Endothelial cell of umbilical vein (primary cell): ENCODE measurements around the gene CPXM2. TPM values are rescaled to one million over a fixed set of nuclear protein-coding genes. Genes with fewer than 3 reads are reported as not detected.

Source experiments
- BruUV-seq: library from RNA; stranded (reverse); fragments of 400-500 nt; replicated peaks from 2 replicates; lab custom pipeline; 2021; lab: Mats Ljungman, UMichigan
- CTCF ChIA-PET: fragments of 300-600, 350-600 bp; sonication (Branson Sonifier 250); formaldehyde crosslinking; loops from one replicate; lab custom pipeline; 2021; ENCODE audit warnings: antibody characterized with exemption, inconsistent platforms; lab: Charles Lee
- POLR2A ChIA-PET: fragments of 300-600, 350-600 bp; sonication (Branson Sonifier 250); formaldehyde crosslinking; loops from one replicate; lab custom pipeline; 2021; ENCODE audit warnings: antibody characterized with exemption, inconsistent platforms; lab: Charles Lee
- DNase-seq: peaks from one replicate; pipeline ENCODE4 v3.0.0-alpha.2; 2011; ENCODE audit warnings: low read depth, low spot score
- FAIRE-seq: peaks from 2 replicates; lab custom pipeline; 2011; peaks lifted over from hg19 to GRCh38; lab: Jason Lieb, UNC
- H2AFZ ChIP-seq: 2 replicates; pipeline ENCODE4 v1.6.0; 2012; ENCODE audit warnings: low read depth, low read length, control low read depth, inconsistent platforms
- H3K27ac ChIP-seq: 2 replicates; pipeline ENCODE4 v1.5.1; 2011; ENCODE audit warnings: low read depth, mild to moderate bottlenecking, control low read depth, low read length, moderate library complexity; ENCODE audit not compliant: insufficient read depth
- H3K27me3 ChIP-seq, 2 experiments: 2 replicates each; pipeline versions ENCODE4 v1.6.0 to v1.6.1; 2011; ENCODE audit warnings: low read length in 2 of 2, mixed read lengths in 1 of 2; ENCODE audit not compliant: control insufficient read depth in 2 of 2, insufficient read depth in 2 of 2
- H3K36me3 ChIP-seq, 2 experiments: 2 replicates in 1 of 2; 3 replicates in 1 of 2; pipeline ENCODE4 v1.5.1; 2011; ENCODE audit warnings: low read length in 2 of 2, mild to moderate bottlenecking in 1 of 2, moderate library complexity in 1 of 2; ENCODE audit not compliant: control insufficient read depth in 2 of 2, insufficient read depth in 2 of 2; ENCODE audit errors: extremely low read depth in 1 of 2
- H3K4me1 ChIP-seq: 3 replicates; pipeline ENCODE4 v1.5.1; 2011; ENCODE audit warnings: mild to moderate bottlenecking, low read length; ENCODE audit not compliant: control insufficient read depth, insufficient read depth; ENCODE audit errors: extremely low read depth
- H3K4me2 ChIP-seq: 2 replicates; pipeline ENCODE4 v1.6.1; 2011; ENCODE audit warnings: low read length, control low read depth, mixed read lengths; ENCODE audit not compliant: insufficient read depth
- H3K4me3 ChIP-seq, 3 experiments: fragments of 200-600 bp in 1 of 3; sonication (generic), shearing (Covaris generic) in 1 of 3; replicated peaks in 1 of 3; 2 replicates each; pipeline ENCODE4 v1.5.1; 2011 to 2016; ENCODE audit warnings: control low read depth in 3 of 3, low read length in 3 of 3, mild to moderate bottlenecking in 2 of 3, inconsistent platforms in 1 of 3, low read depth in 1 of 3, moderate library complexity in 1 of 3; ENCODE audit not compliant: insufficient read depth in 1 of 3
- H3K79me2 ChIP-seq: 2 replicates; pipeline ENCODE4 v1.6.0; 2012; ENCODE audit warnings: low read length, inconsistent platforms; ENCODE audit not compliant: control insufficient read depth, insufficient read depth
- H3K9ac ChIP-seq: replicated peaks from 2 replicates; pipeline ENCODE3; 2011; ENCODE audit warnings: low read length, control low read depth; ENCODE audit not compliant: insufficient read depth; ENCODE audit errors: extremely low read depth
- H3K9me1 ChIP-seq: replicated peaks from 3 replicates; pipeline ENCODE4 v1.6.0; 2011; ENCODE audit warnings: mild to moderate bottlenecking, low read length; ENCODE audit not compliant: control insufficient read depth, insufficient read depth; ENCODE audit errors: extremely low read depth
- H3K9me3 ChIP-seq: replicated peaks from 2 replicates; pipeline ENCODE4 v1.5.1; 2012; ENCODE audit warnings: low read length, inconsistent platforms; ENCODE audit not compliant: control insufficient read depth, insufficient read depth
- H4K20me1 ChIP-seq: replicated peaks from 2 replicates; pipeline ENCODE3; 2011; ENCODE audit warnings: mild to moderate bottlenecking, low read length; ENCODE audit not compliant: control insufficient read depth, insufficient read depth; ENCODE audit errors: extremely low read depth
- EZH2 ChIP-seq: IDR thresholded peaks from 2 replicates; pipeline ENCODE4 v1.6.1; 2012; ENCODE audit warnings: borderline replicate concordance, low read depth, mild to moderate bottlenecking, moderate library complexity, low read length, inconsistent platforms; ENCODE audit not compliant: severe bottlenecking
- FOS ChIP-seq: IDR thresholded peaks from 2 replicates; pipeline ENCODE4 v1.6.1; 2011; ENCODE audit warnings: mild to moderate bottlenecking, low read length, moderate library complexity, borderline replicate concordance; ENCODE audit not compliant: insufficient read depth
- GATA2 ChIP-seq: IDR thresholded peaks from 2 replicates; pipeline ENCODE4 v1.7.0; 2011; ENCODE audit warnings: low read depth, mild to moderate bottlenecking, moderate library complexity, mixed read lengths, low read length; ENCODE audit not compliant: insufficient read length, insufficient read depth
- JUN ChIP-seq: IDR thresholded peaks from 2 replicates; pipeline ENCODE4 v1.6.1; 2011; ENCODE audit warnings: borderline replicate concordance, low read depth; ENCODE audit not compliant: insufficient read length, insufficient read depth
- MYC ChIP-seq: IDR thresholded peaks from one replicate; pipeline ENCODE4 v1.6.1; 2011; ENCODE audit warnings: mild to moderate bottlenecking, low read depth, low read length
- POLR2A ChIP-seq: IDR thresholded peaks from 2 replicates; pipeline ENCODE4 v1.6.1; 2012; ENCODE audit warnings: low read depth, mild to moderate bottlenecking, control low read depth, low read length
- POLR2AphosphoS5 ChIP-seq: IDR thresholded peaks from 2 replicates; pipeline ENCODE4 v1.6.1; 2012; ENCODE audit warnings: low read depth, mild to moderate bottlenecking, control low read depth, low read length, moderate library complexity; ENCODE audit not compliant: insufficient read depth
- dilution Hi-C: fragments of 300-500 bp; cut with MboI; formaldehyde crosslinking; loops from one replicate; pipeline ENCODE4 v1.15.0; 2019; ENCODE audit warnings: low sequenced_read_pairs; ENCODE audit not compliant: extremely low pct_ligation_motif_present
- intact Hi-C: fragments of 100-400 bp; cut with micrococcal nuclease; formaldehyde crosslinking; loops from one replicate; pipeline ENCODE4 v1.10.0; 2022
- polyA plus RNA-seq, 4 experiments: library from polyadenylated mRNA; depleted of rRNA in 3 of 4; stranded (reverse) in 3 of 4; unstranded in 1 of 4; fragments of >200 nt; gene quantifications; 2 replicates each; pipeline versions ENCODE4 v1.2.1 to v1.2.3, GENCODE V29; 2011 to 2012; ENCODE audit warnings: missing spikeins in 1 of 4
- total RNA-seq: library from RNA; stranded (reverse); gene quantifications from 2 replicates; pipeline ENCODE4 v1.2.3, GENCODE V29; 2021
- TF ChIP-seq, protein P1 (sequence below): IDR thresholded peaks from 2 replicates; pipeline ENCODE4 v1.6.1; 2011; ENCODE audit not compliant: insufficient read depth, insufficient read length
- TF ChIP-seq, protein P2 (sequence below), 2 donors: IDR thresholded peaks; 1 replicate in 1 of 2; 2 replicates in 1 of 2; pipeline ENCODE4 v1.5.1; 2011; ENCODE audit warnings: low read length in 2 of 2, mild to moderate bottlenecking in 2 of 2, moderate library complexity in 2 of 2, control low read depth in 1 of 2, inconsistent platforms in 1 of 2, low read depth in 1 of 2; ENCODE audit not compliant: insufficient read depth in 1 of 2; ENCODE audit errors: extremely low read depth in 1 of 2

The CPXM2 gene
- total and polyA plus RNA-seq, 2 donors (not counting 3 experiments of a cell fraction or from before 2014, with no cell fraction given) = 1.8 to 2.7 TPM

DNA sequence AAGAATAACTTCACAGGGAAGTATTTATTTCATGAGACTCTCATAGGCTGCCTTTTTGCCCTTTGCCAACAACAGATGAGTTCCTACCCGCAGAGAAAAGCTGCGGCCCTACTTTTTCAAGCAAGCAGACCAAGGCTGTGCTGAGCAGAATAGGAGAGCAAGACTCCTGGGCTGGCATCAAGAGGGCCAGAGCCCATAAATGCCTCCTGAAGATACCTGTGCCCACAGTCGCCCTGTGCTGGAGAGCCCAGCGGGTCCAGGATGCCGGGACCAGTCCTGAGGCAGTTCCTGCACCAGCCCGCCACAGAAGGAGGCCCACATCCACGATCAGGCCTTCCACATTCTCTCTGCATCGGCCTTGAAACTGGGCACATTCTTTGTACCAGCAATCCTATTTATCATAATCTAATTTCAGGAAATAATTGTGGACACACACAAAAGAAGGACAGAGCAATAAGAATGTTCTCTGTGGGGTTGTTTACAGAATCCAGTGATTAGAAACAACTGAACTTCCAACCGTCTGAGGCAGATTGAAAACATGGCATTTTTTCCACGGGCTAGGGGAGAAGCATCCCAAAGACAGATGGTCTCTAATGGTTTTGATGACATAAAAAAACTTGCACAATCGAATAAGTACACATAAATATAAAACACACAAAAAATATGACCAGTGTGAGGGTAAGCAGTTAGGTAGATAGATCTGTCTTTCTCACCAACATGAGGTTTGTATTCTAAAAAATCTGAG is 95.6 kb downstream of the CPXM2 start:
- H2AFZ ChIP-seq = no peak overlapping the region
- no peaks in the 10 kb centered on the region for H3K9me3 ChIP-seq
- BruUV-seq = no TSS peak
- no peak overlapping the region for H3K27ac ChIP-seq
- FAIRE-seq (no peak), DNase-seq (no peak)
- TF ChIP-seq POLR2A = no peak
- TF ChIP-seq, protein P1, sequence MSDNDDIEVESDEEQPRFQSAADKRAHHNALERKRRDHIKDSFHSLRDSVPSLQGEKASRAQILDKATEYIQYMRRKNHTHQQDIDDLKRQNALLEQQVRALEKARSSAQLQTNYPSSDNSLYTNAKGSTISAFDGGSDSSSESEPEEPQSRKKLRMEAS = no peak
- TF ChIP-seq EZH2 = no peak
- TF ChIP-seq, protein P2, sequence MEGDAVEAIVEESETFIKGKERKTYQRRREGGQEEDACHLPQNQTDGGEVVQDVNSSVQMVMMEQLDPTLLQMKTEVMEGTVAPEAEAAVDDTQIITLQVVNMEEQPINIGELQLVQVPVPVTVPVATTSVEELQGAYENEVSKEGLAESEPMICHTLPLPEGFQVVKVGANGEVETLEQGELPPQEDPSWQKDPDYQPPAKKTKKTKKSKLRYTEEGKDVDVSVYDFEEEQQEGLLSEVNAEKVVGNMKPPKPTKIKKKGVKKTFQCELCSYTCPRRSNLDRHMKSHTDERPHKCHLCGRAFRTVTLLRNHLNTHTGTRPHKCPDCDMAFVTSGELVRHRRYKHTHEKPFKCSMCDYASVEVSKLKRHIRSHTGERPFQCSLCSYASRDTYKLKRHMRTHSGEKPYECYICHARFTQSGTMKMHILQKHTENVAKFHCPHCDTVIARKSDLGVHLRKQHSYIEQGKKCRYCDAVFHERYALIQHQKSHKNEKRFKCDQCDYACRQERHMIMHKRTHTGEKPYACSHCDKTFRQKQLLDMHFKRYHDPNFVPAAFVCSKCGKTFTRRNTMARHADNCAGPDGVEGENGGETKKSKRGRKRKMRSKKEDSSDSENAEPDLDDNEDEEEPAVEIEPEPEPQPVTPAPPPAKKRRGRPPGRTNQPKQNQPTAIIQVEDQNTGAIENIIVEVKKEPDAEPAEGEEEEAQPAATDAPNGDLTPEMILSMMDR (IDR thresholded peaks at IDR 0.05; ENCODE audit: extremely low read depth in 1 of 2, insufficient read depth in 1 of 2, low read depth in 1 of 2, low read length in 2 of 2) = no peak
- TF ChIP-seq MYC = no peak
- no peak for TF ChIP-seq FOS
- TF ChIP-seq GATA2 = no peak
- no peak for TF ChIP-seq POLR2AphosphoS5
- no peak for TF ChIP-seq JUN
- CTCF ChIA-PET = no interaction called here
- H3K27me3 ChIP-seq = no peaks in the 10 kb centered on the region
- H3K9ac ChIP-seq = no peak overlapping the region
- H3K9me1 ChIP-seq = no peaks in the 10 kb centered on the region
- no peaks in the 10 kb centered on the region for H3K79me2 ChIP-seq
- H3K4me3 ChIP-seq = no peak overlapping the region
- no peaks in the 10 kb centered on the region for H3K36me3 ChIP-seq
- POLR2A ChIA-PET = no interaction called here
- peaks cover 9% of the 10 kb centered on the region for H3K4me1 ChIP-seq
- no peaks in the 10 kb centered on the region for H4K20me1 ChIP-seq
- dilution Hi-C loops (no loop called here), intact Hi-C loops (no loop called here)
- no peak overlapping the region for H3K4me2 ChIP-seq
